H1 (cell line): ENCODE measurements around the gene ENAH. TPM values are rescaled to one million over a fixed set of nuclear protein-coding genes. Genes with fewer than 3 reads are reported as not detected.

Source experiments
- CTCF ChIA-PET: fragments of 300-600 bp; sonication (Branson Sonifier 250); formaldehyde crosslinking; loops from one replicate; lab custom pipeline; 2021; ENCODE audit not compliant: partially characterized antibody; lab: Charles Lee
- POLR2A ChIA-PET: fragments of 300-600 bp; sonication (Branson Sonifier 250); formaldehyde crosslinking; loops from one replicate; lab custom pipeline; 2021; ENCODE audit warnings: inconsistent platforms; ENCODE audit not compliant: partially characterized antibody; lab: Charles Lee
- DNase-seq, 2 experiments: peaks; one replicate each; pipeline versions ENCODE4 v3.0.0 to v3.0.0-alpha.2; 2010 to 2022; ENCODE audit warnings: low spot score in 2 of 2, low read depth in 1 of 2, mixed read lengths in 1 of 2
- FAIRE-seq: peaks from 2 replicates; lab custom pipeline; 2011; peaks lifted over from hg19 to GRCh38; lab: Jason Lieb, UNC
- H2AFZ ChIP-seq: 2 replicates; pipeline ENCODE4 v1.8.1; 2012; ENCODE audit warnings: low read length, inconsistent platforms
- H2AK5ac ChIP-seq: 2 replicates; pipeline ENCODE4 v1.6.1; 2013; ENCODE audit warnings: low read depth, low read length
- H2BK120ac ChIP-seq: replicated peaks from 2 replicates; pipeline ENCODE3; 2013; ENCODE audit warnings: low read depth, low read length, inconsistent platforms
- H2BK12ac ChIP-seq: 2 replicates; pipeline ENCODE4 v1.6.1; 2013; ENCODE audit warnings: low read depth, low read length
- H2BK15ac ChIP-seq: 2 replicates; pipeline ENCODE4 v1.6.1; 2013; ENCODE audit warnings: low read length
- H2BK20ac ChIP-seq: 2 replicates; pipeline ENCODE4 v1.6.1; 2013; ENCODE audit warnings: low read length
- H2BK5ac ChIP-seq: 2 replicates; pipeline ENCODE4 v1.6.1; 2013; ENCODE audit warnings: low read depth, low read length
- H3K14ac ChIP-seq: 2 replicates; pipeline ENCODE4 v1.6.1; 2013; ENCODE audit warnings: inconsistent platforms; ENCODE audit not compliant: insufficient read length
- H3K18ac ChIP-seq: 2 replicates; pipeline ENCODE4 v1.6.1; 2013; ENCODE audit warnings: low read length; ENCODE audit errors: extremely low read depth
- H3K23ac ChIP-seq: 2 replicates; pipeline ENCODE4 v1.6.1; 2013; ENCODE audit warnings: inconsistent platforms; ENCODE audit not compliant: insufficient read length
- H3K23me2 ChIP-seq: 2 replicates; pipeline ENCODE4 v1.6.1; 2013; ENCODE audit warnings: low read depth, low read length
- H3K27ac ChIP-seq: 2 replicates; pipeline ENCODE4 v1.6.1; 2011; ENCODE audit warnings: low read depth, low read length, inconsistent platforms
- H3K27me3 ChIP-seq, 4 experiments: replicated peaks in 1 of 4; 1 replicate in 1 of 4; 2 replicates in 3 of 4; pipeline versions ENCODE4 v1.6.1 to v1.8.1; 2011 to 2013; ENCODE audit warnings: low read length in 3 of 4, mild to moderate bottlenecking in 3 of 4, inconsistent platforms in 2 of 4, mixed read lengths in 2 of 4, moderate library complexity in 1 of 4; ENCODE audit not compliant: control insufficient read depth in 3 of 4, insufficient read depth in 3 of 4; ENCODE audit errors: extremely low read depth in 1 of 4
- H3K36me3 ChIP-seq, 4 experiments: 2 replicates each; pipeline versions ENCODE4 v1.6.1 to v1.8.1; 2011 to 2013; ENCODE audit warnings: mild to moderate bottlenecking in 4 of 4, low read length in 3 of 4, moderate library complexity in 2 of 4, control low read depth in 1 of 4, inconsistent platforms in 1 of 4; ENCODE audit not compliant: insufficient read depth in 4 of 4, control insufficient read depth in 2 of 4
- H3K4ac ChIP-seq: replicated peaks from 2 replicates; pipeline ENCODE3; 2013; ENCODE audit warnings: low read length, low read depth, mixed read lengths, inconsistent platforms; ENCODE audit not compliant: insufficient read length
- H3K4me1 ChIP-seq, 4 experiments: replicated peaks in 1 of 4; 1 replicate in 1 of 4; 2 replicates in 3 of 4; pipeline versions ENCODE4 v1.6.1 to v1.8.1; 2011 to 2013; ENCODE audit warnings: low read length in 3 of 4, inconsistent platforms in 2 of 4, mixed read lengths in 1 of 4; ENCODE audit not compliant: insufficient read depth in 4 of 4, control insufficient read depth in 3 of 4
- H3K4me2 ChIP-seq, 2 experiments: 2 replicates each; pipeline versions ENCODE4 v1.6.1 to v1.8.1; 2011 to 2013; ENCODE audit warnings: low read depth in 2 of 2, low read length in 2 of 2, control low read depth in 1 of 2, inconsistent platforms in 1 of 2, mild to moderate bottlenecking in 1 of 2; ENCODE audit not compliant: insufficient read depth in 1 of 2
- H3K4me3 ChIP-seq, 4 experiments: fragments of 200-600, 300-600 bp in 1 of 4; sonication (generic), shearing (Covaris generic), sonication (Bioruptor Twin) in 1 of 4; 2 replicates each; pipeline versions ENCODE4 v1.5.1 to v1.8.1; 2011 to 2016; ENCODE audit warnings: low read length in 4 of 4, low read depth in 3 of 4, control low read depth in 2 of 4, inconsistent platforms in 2 of 4, mild to moderate bottlenecking in 2 of 4, mixed read lengths in 1 of 4, moderate library complexity in 1 of 4; ENCODE audit not compliant: insufficient read depth in 2 of 4; ENCODE audit errors: extremely low read depth in 1 of 4
- H3K56ac ChIP-seq: replicated peaks from 2 replicates; pipeline ENCODE3; 2013; ENCODE audit warnings: low read depth, mild to moderate bottlenecking, mixed read lengths, low read length, inconsistent platforms; ENCODE audit not compliant: insufficient read length
- H3K79me1 ChIP-seq: 2 replicates; pipeline ENCODE4 v1.6.1; 2013; ENCODE audit warnings: low read depth, low read length, control low read depth
- H3K79me2 ChIP-seq, 2 experiments: 2 replicates each; pipeline versions ENCODE4 v1.6.1 to v1.8.1; 2012 to 2013; ENCODE audit warnings: low read length in 2 of 2, mild to moderate bottlenecking in 2 of 2, inconsistent platforms in 1 of 2; ENCODE audit not compliant: insufficient read depth in 2 of 2, control insufficient read depth in 1 of 2
- H3K9ac ChIP-seq, 4 experiments: replicated peaks in 1 of 4; 1 replicate in 1 of 4; 2 replicates in 3 of 4; pipeline versions ENCODE4 v1.6.1 to v1.8.1; 2011 to 2013; ENCODE audit warnings: low read depth in 3 of 4, low read length in 3 of 4, control low read depth in 2 of 4, mild to moderate bottlenecking in 2 of 4, moderate library complexity in 2 of 4, inconsistent platforms in 1 of 4; ENCODE audit errors: extremely low read depth in 1 of 4
- H3K9me3 ChIP-seq, 2 experiments: 2 replicates each; pipeline versions ENCODE4 v1.6.1 to v1.8.1; 2012 to 2013; ENCODE audit warnings: mild to moderate bottlenecking in 2 of 2, moderate library complexity in 2 of 2, control low read depth in 1 of 2, inconsistent platforms in 1 of 2, low read depth in 1 of 2, low read length in 1 of 2, mixed read lengths in 1 of 2; ENCODE audit not compliant: insufficient read depth in 2 of 2
- H4K20me1 ChIP-seq, 2 experiments: replicated peaks in 1 of 2; 2 replicates each; pipeline versions ENCODE3 to v1.8.1; 2011 to 2013; ENCODE audit warnings: inconsistent platforms in 2 of 2, low read length in 2 of 2, mild to moderate bottlenecking in 1 of 2; ENCODE audit not compliant: insufficient read depth in 2 of 2, control insufficient read depth in 1 of 2
- H4K5ac ChIP-seq: 2 replicates; pipeline ENCODE4 v1.6.1; 2013; ENCODE audit warnings: low read length, low read depth, mixed read lengths, inconsistent platforms; ENCODE audit not compliant: insufficient read length
- H4K8ac ChIP-seq: 2 replicates; pipeline ENCODE4 v1.8.0; 2013; ENCODE audit warnings: mild to moderate bottlenecking, moderate library complexity, low read length, inconsistent platforms; ENCODE audit not compliant: insufficient read depth; ENCODE audit errors: extremely low read depth
- H4K91ac ChIP-seq: replicated peaks from 2 replicates; pipeline ENCODE3; 2013; ENCODE audit warnings: low read length, mixed read lengths, inconsistent platforms; ENCODE audit not compliant: insufficient read length
- CHD2 ChIP-seq: IDR thresholded peaks from 2 replicates; pipeline ENCODE4 v1.6.1; 2012; ENCODE audit warnings: low read length, improper control_type of control experiment
- EP300 ChIP-seq, 2 experiments: IDR thresholded peaks; 1 replicate in 1 of 2; 2 replicates in 1 of 2; pipeline ENCODE4 v1.6.1; 2011 to 2012; ENCODE audit warnings: low read depth in 2 of 2, low read length in 2 of 2, mild to moderate bottlenecking in 2 of 2, borderline replicate concordance in 1 of 2, inconsistent platforms in 1 of 2, moderate library complexity in 1 of 2
- EZH2 ChIP-seq: fragments of 200-600 bp; sonication (generic); IDR thresholded peaks from 2 replicates; pipeline ENCODE4 v1.7.1; 2012; ENCODE audit warnings: low read depth, mild to moderate bottlenecking, moderate library complexity, low read length, inconsistent platforms; ENCODE audit not compliant: severe bottlenecking
- GABPA ChIP-seq: IDR thresholded peaks from 2 replicates; pipeline ENCODE4 v1.6.1; 2011; ENCODE audit warnings: mild to moderate bottlenecking, low read length, moderate library complexity, borderline replicate concordance; ENCODE audit not compliant: insufficient read depth
- RBBP5 ChIP-seq: IDR thresholded peaks from 2 replicates; pipeline ENCODE4 v1.7.1; 2012; ENCODE audit warnings: low read depth, mild to moderate bottlenecking, inconsistent platforms, low read length, moderate library complexity, borderline replicate concordance
- SRF ChIP-seq: IDR thresholded peaks from 2 replicates; pipeline ENCODE4 v1.6.1; 2011; ENCODE audit warnings: mild to moderate bottlenecking, low read depth, low read length, moderate library complexity
- polyA plus RNA-seq, 7 experiments: library from polyadenylated mRNA; depleted of rRNA in 3 of 7; stranded (reverse) in 5 of 7; unstranded in 2 of 7; fragments of >200 nt in 5 of 7; fragments of 200-250 nt in 2 of 7; gene quantifications; 1 replicate in 5 of 7; 2 replicates in 1 of 7; 4 replicates in 1 of 7; pipeline versions ENCODE4 v1.2.1 to v1.2.3, GENCODE V29; 2011 to 2013; ENCODE audit warnings: missing spikeins in 2 of 7, mixed read lengths in 2 of 7
- total RNA-seq: library from RNA; stranded (reverse); fragmentation: NEBNext Ultra II Directional; extraction: Animal tissue kit (Norgen Biotek cat#: 25700); gene quantifications from 2 replicates; pipeline ENCODE4 v1.2.1, GENCODE V29; 2021

The ENAH gene
- total and polyA plus RNA-seq, 2 of the 8 experiments (the other 6 are each of a cell fraction or from before 2014, with no cell fraction given): 39.1 to 335 TPM

DNA sequence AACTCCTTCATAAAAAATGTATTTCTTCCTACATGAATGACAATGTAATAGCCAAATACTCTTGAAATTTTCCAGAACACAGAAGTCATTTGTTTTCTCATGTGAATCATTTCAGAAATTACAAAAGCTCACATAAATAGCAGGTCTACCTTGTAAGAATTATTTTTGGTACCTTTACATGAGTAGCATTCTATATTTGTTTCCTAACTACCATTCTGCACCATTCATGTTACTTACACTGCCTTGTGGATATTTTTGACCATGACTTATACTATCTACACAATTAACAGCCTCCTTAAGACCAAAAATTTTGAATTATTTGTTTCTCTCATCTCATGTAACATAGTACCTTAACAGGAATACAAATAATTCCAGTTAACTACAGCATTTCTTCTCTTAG is 109.6 kb downstream of the ENAH start:
- Histone ChIP-seq H3K9me3 (no peaks in the 10 kb centered on the region), H2AK5ac (no peak overlapping the region), H4K20me1 (peaks cover 12% of the 10 kb centered on the region in 2 experiments), H2BK120ac (no peak overlapping the region), H3K79me2 (peaks cover 0 to 95% of the 10 kb centered on the region in 2 experiments; a peak in 3 of 4 replicates), H3K23me2 (no peaks in the 10 kb centered on the region), H2BK12ac (no peak overlapping the region), H3K56ac (no peak overlapping the region), H3K14ac (no peak overlapping the region), H3K27ac (no peak overlapping the region), H3K4me3 (no peak overlapping the region), H2BK5ac (no peak overlapping the region), H2AFZ (no peak overlapping the region), H4K8ac (no peak overlapping the region), H2BK15ac (no peak overlapping the region), H3K4ac (no peak overlapping the region), H4K5ac (no peak overlapping the region), H3K79me1 (peaks cover 3% of the 10 kb centered on the region), H3K18ac (no peak overlapping the region), H3K4me2 (no peak overlapping the region), H3K36me3 (peaks cover 0 to 7% (median 0%) of the 10 kb centered on the region in 4 experiments; a peak in 1 of 8 replicates), H3K27me3 (no peaks in the 10 kb centered on the region), H3K9ac (no peak overlapping the region), H4K91ac (no peak overlapping the region), H2BK20ac (no peak overlapping the region), H3K4me1 (peaks cover 0 to 10% (median 6%) of the 10 kb centered on the region in 4 experiments; a peak in 5 of 7 replicates), H3K23ac (no peak overlapping the region)
- CTCF ChIA-PET: interaction anchor here (1.0 to 2.0 kb wide), 5 partner anchors 18 to 269 kb away, joined by 3 to 8 read pairs (median 3); no protein-coding TSS in a partner anchor
- DNase-seq (no peak), FAIRE-seq (no peak)
- TF ChIP-seq RBBP5: no peak
- no peak for TF ChIP-seq SRF
- TF ChIP-seq CHD2: no peak
- TF ChIP-seq EZH2: no peak
- TF ChIP-seq EP300 (IDR thresholded peaks at IDR 0.05; ENCODE audit: borderline replicate concordance in 1 of 2, low read depth in 2 of 2, low read length in 2 of 2): no peak
- TF ChIP-seq GABPA: no peak
- POLR2A ChIA-PET: interaction anchor here (2.2 kb wide), 1 partner anchor 9 kb away, joined by 12 read pairs; no protein-coding TSS in a partner anchor
